ENCODE results near the gene DUSP28. TPM values are rescaled to one million over a fixed set of nuclear protein-coding genes. Genes with fewer than 3 reads are reported as not detected.

Gene DUSP28
- total RNA-seq, 3 donors from 2014 or later = 3.5 to 5.3 (median 4.3) TPM

DNA sequence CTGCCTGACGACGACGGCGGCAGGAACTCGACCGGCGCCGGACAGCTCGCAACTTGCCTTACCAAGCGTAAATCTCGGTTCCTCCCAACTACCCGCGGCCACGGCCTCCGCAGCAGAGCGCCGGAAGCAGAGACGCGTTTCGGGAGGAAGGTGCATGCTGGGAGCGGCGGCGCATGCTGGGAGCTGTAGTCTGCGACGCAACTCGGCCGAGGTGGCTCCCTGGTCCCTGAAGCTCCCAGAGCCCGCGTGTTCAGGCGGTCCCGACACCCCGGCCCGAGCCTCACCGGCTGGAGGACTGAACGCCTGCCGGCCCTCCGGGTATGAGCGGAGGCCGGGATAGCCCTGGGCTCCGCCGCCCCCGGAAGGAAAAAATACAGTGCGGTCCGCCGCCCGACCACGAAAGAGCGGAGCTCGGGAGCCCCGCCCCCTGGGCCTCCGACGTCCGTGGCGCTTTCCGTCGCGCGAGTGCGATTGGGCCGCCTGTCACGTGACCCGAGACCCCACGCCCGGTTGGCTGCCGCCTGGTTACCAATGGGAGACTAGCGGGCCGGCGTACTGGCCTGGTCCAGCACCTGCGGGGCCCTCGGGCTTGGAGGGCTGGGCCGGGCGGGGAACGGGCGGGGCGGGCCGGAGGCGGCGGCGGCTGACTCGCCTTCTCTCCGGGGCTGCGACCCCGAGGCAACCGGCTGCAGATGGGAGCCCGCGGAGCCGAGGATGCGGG, 26.2 kb downstream of the DUSP28 start, which contains the start of gene CAPN10:
TSS of gene CAPN10 (plus strand) at position 537 of the 721 bp plus-strand sequence. CDS start at position 715, 178 bp downstream.
- Histone ChIP-seq H3K9me3 (no peaks in the 10 kb centered on the region), H3K4me3 (peak within 1 kb of the TSS; percentile 86), H3K36me3 (ENCODE audit: low read depth) (no peaks in the 10 kb centered on the region), H3K4me1 (ENCODE audit: low read depth) (peaks cover 26% of the 10 kb centered on the region)
- ATAC-seq (peak; percentile 95), DNase-seq (peak; percentile 98 to 99 (median 98))
- TF ChIP-seq, protein P1, sequence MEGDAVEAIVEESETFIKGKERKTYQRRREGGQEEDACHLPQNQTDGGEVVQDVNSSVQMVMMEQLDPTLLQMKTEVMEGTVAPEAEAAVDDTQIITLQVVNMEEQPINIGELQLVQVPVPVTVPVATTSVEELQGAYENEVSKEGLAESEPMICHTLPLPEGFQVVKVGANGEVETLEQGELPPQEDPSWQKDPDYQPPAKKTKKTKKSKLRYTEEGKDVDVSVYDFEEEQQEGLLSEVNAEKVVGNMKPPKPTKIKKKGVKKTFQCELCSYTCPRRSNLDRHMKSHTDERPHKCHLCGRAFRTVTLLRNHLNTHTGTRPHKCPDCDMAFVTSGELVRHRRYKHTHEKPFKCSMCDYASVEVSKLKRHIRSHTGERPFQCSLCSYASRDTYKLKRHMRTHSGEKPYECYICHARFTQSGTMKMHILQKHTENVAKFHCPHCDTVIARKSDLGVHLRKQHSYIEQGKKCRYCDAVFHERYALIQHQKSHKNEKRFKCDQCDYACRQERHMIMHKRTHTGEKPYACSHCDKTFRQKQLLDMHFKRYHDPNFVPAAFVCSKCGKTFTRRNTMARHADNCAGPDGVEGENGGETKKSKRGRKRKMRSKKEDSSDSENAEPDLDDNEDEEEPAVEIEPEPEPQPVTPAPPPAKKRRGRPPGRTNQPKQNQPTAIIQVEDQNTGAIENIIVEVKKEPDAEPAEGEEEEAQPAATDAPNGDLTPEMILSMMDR (IDR thresholded peaks at IDR 0.05) = no peak
- intact Hi-C loops (cut with DNase I, micrococcal nuclease) = no loop called here

DNA sequence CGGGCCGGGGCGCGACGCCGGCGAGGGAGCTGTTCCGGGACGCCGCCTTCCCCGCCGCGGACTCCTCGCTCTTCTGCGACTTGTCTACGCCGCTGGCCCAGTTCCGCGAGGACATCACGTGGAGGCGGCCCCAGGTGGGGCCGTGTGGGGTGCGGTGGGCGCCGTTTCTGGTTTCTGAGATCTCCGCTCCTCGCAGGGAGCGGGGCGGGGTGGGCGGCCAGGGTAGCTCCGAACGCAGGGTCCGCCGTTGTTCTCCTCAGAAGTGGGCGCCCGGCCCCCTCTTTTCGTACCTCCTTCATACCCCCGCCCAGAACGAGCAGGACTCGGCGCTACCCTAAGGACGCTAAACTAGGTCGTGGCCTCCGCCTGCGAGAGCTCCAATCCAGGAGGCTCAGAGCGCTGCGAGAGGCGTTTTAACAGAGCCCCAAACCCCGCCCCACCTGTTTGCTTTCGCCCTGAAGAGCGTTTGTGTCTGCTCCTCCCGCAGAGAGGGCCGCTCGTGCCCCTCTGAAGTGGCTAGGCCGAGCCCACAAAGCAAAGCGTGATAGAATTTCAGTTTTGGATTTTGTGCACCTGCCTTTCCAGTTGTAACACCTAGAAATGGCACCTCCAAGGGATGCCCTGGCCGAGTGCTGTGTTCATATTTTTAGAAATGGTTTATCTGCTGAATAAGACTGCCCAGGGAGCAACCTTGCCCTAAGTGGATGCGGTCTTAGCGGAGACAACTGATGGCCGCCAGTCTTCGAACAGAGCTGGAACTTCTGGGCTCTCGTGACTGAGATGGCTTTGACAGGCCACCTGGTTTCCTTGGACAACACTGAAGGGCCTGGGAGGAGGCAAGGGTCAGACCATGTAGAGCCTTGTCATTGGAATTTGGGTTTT, 27.0 kb downstream of the DUSP28 start:
- intact Hi-C loops (cut with DNase I, micrococcal nuclease) = no loop called here
- Histone ChIP-seq H3K9me3 (no peaks in the 10 kb centered on the region), H3K4me3 (peak overlapping the region; percentile 86), H3K4me1 (ENCODE audit: low read depth) (peaks cover 26% of the 10 kb centered on the region), H3K36me3 (ENCODE audit: low read depth) (no peaks in the 10 kb centered on the region)
- ATAC-seq (peak; percentile 49), DNase-seq (peak; percentile 62 to 74 (median 72))
- TF ChIP-seq, protein P1 (IDR thresholded peaks at IDR 0.05) = no peak

DNA sequence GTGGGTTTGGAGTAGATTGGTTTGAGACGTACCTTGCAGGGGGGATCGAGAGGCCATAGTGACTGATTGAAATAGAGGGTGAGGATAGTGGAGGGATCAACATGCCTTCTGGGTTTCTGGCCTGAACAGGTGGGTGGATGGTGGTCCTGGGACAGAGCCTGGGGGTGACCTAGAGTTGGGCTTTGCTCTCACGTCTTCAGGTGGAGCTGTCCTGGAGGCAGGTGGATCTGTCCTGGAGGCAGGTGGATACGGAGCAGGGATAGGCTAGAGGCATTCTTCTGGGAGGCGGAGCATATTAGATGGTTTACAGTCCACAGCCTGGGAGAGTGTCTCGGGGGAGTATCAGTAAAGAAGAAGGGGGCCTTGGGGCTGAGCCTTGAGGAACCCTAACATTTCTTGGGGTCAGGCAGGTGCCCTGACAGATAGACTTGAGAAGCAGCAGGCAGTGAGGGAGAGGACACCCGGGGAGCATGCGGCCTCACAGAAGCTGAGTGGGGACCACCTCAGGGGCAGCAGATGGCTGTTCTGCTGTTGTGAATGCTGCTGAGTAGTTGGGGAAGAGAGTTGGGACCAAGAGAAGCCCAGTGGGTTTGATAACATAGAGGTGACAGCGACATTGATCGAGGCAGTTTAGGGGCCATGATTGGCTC, 28.0 kb downstream of the DUSP28 start:
- peaks cover 26% of the 10 kb centered on the region for H3K4me1 ChIP-seq (ENCODE audit: low read depth)
- H3K36me3 ChIP-seq (ENCODE audit: low read depth) = no peaks in the 10 kb centered on the region
- TF ChIP-seq, protein P1 (IDR thresholded peaks at IDR 0.05) = no peak
- ATAC-seq (no peak), DNase-seq (peak in 2 of 3 donors; percentile 10 to 20)
- no peaks in the 10 kb centered on the region for H3K9me3 ChIP-seq
- intact Hi-C loops (cut with DNase I, micrococcal nuclease) = no loop called here
- H3K4me3 ChIP-seq = no peak overlapping the region

DNA sequence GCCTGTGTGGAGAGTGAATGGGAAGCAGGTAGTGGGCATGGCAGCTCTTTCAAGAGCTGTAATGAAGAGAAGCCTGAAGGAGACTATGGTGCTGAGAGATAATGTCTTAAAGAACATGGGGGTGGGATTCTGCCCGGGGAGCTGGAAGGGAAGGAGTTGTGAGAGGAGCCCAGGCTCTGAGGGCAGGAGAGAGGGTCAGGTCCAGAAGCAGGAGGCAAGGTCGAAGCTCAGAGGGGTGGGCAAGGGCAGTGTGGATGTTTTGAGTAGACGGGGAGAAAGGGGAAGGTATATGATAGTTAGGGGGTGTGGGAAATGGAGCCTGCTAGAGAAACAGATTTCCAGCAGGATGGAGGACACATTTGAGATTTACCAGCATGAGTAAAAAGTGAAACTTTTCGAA, 28.5 kb downstream of the DUSP28 start:
- Histone ChIP-seq H3K9me3 (no peaks in the 10 kb centered on the region), H3K36me3 (ENCODE audit: low read depth) (no peaks in the 10 kb centered on the region), H3K4me3 (no peak overlapping the region), H3K4me1 (ENCODE audit: low read depth) (peaks cover 26% of the 10 kb centered on the region)
- TF ChIP-seq, protein P1 (IDR thresholded peaks at IDR 0.05) = no peak
- intact Hi-C loops (cut with DNase I, micrococcal nuclease) = no loop called here
- peak in 2 of 3 donors; percentile 5 to 14 for DNase-seq
- no peak for ATAC-seq

DNA sequence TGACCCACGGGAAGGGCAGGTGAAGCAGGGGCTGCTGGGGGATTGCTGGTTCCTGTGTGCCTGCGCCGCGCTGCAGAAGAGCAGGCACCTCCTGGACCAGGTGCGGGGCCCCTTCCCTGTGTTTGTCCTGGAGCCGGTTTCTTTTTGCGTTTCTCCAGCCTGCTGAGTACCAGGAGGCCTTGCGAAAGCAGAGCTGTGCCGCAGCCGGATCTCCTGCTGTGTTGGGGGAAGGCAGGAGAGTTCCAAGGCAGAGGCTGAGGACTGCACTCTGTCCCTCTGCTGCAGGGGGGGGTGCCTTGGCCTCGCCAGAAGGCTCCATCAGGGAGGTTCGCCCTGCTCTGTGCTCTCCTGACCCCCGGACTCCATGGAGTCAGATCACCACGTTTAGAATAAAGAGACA, 29.2 kb downstream of the DUSP28 start:
- Histone ChIP-seq H3K4me1 (ENCODE audit: low read depth) (peaks cover 25% of the 10 kb centered on the region), H3K36me3 (ENCODE audit: low read depth) (no peaks in the 10 kb centered on the region), H3K4me3 (no peak overlapping the region), H3K9me3 (no peaks in the 10 kb centered on the region)
- intact Hi-C loops (cut with DNase I, micrococcal nuclease) = no loop called here
- TF ChIP-seq, protein P1 (IDR thresholded peaks at IDR 0.05) = no peak
- ATAC-seq (no peak), DNase-seq (peak in 2 of 3 donors; percentile 17 to 31)

Measured in mucosa of descending colon (tissue), 3 donors.